Activated naive CD8-positive, alpha-beta T cell treated with anti-CD3 and anti-CD28 coated beads, Interleukin-2, amount 50 U/mL, for 16 hours (primary cell): Measurements from ENCODE around the gene DYNLT2.

Experiments used
- DNase-seq: peaks from one replicate; pipeline ENCODE4 v3.0.0-alpha.2; 2020; ENCODE audit warnings: low read depth, low spot score

DYNLT2 gene, protein sequence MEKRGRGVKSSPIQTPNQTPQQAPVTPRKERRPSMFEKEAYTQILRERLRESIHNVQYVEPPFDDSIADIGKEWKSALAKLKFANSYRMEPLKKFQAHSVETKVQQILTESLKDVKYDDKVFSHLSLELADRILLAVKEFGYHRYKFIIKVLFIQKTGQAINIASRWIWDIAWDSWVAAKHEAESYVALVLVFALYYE

DNA sequence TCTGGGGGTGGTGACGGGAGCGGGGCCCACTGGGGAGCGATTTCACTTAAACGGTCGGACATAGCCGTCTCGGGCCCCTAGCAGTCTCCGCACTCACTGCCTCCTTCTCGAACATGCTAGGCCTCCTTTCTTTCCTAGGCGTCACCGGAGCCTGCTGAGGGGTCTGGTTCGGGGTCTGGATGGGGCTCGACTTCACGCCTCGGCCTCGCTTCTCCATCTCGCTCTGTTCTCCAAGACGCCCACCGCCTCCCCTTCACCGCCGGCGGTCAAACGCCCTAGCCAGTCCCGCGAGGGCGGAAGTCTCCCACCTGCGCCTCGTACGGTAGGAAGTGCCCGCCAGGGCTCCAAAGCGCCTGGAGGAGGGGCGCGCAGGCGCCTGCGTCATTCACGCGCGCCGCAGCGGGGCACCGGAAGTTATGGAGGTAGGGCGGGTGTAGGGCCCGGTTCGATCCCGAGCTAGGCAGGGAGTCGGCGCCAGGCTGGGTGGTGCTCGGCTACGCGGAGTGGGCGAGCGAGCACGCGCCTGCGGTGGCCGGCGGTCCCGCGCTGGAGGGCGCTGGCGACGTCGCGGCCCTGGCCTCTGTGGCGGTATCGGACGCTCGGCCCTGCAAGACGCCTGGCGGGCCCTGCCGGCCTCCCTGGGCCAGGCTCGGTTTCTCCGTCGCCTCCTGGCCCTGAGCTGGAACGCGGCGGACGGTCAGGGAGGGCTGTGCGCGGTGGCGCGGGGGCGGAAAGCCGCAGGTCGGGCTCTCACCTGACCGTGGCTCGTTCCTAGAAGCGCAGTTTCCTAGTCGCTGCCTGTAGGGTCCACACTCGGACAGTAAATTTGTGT, at the start of gene DYNLT2, which contains the start of gene ERMARD:
Gene DYNLT2, minus strand, starts transcription at position 331 of the 832 bp plus-strand sequence. Its CDS starts 114 bp downstream, at position 217.
Gene ERMARD, plus strand, starts transcription at position 381 of the 832 bp plus-strand sequence. Its CDS starts 36 bp downstream, at position 417.
- peak; percentile 81 for DNase-seq

DNA sequence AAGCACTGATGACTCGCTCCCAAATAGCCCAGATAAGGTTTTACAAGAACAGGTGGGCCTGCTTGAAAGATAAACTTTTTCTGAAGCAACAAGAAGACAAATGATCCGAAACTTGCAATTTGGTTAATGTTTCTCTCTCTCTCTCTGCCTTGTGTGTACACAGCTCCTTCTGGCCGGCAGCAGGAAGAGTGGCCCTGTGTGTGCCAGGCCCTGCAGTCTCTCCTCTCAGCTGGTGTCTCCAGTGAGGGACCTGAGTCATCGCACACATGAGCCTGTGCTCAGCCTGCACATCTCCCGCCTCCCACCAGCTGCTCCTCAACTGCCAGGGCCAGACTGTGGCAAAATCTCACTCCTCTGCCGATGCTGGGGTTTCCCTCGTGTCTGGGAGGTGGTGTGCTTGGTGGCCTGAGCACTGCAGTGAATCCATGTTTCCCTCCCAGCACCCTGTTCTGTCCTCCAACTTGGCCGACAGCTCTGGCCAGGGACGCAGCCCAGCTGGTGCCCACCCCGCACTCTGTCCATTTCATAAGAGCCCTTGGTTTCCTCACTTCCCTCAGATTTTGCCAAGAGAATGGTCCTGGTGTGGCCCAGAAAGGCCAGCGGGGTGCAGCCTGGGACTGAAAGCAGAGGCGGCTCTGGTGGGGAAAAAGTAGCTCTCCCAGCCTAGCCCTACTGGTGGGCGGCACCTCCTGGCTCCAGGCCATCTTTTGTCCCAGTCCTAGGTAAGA, 49.5 kb upstream of the DYNLT2 start:
- DNase-seq, result no peak

- DNase-seq, result no peak
These were observed 48.8 kb upstream of the DYNLT2 start for GRCh38 chr6:169800116-169800667.

DNA sequence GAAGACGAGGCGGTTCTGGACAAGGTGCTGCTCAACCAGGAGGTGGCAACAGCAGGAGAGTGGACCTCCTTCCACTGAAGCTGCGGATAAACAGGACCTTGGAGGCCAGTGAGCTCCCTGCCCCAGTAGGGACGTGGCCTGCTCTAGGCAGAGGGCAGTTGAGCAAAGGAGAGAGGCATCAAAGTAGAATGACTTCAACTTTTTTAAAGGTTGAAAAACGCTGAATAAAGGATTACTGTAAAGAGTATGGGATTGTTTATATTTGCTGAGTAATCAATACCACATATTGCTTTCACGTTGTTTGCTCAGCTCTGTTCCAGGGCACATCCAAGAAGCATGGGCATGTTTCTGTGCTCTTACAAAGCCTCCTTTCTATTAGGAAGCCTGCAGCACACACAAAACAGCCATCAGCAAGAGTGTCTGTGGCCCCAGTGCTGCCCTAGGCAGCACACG, 48.1 kb upstream of the DYNLT2 start:
- no peak for DNase-seq

DNA sequence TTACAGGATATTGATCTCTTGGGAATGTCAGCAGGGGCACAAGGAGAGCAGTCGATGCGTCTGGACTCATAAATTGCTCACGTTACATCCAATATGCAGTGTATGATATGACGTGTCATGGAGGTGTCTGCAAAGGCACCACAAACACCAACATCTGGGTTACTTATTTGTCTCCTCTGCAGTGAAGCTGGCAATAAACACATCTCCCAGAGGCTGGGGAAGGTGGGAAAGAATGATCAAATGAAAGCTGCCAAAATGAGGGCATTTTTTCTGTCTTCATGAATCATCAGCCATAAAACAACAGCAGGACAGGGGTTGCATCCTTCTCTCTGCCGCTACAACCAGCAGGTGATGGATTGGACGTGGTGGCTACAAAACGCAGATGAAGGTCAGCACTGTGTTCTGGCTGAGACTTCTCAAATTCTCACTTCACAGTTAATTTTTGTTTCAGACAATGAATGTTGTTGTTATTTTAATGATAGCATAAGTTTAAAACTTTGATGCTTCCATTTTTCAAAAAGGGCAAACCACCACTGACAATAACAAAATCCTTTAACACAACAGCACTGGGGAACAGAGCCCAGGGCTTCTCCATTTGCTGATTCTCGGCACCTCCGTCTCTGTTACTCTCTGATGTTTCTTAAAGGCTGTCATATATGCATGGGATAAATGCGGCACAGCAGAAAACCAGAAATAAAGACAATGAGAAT, 47.5 kb upstream of the DYNLT2 start:
- DNase-seq, result no peak

GRCh38 chr6:169795196-169795595, 43.8 kb upstream of the DYNLT2 start:
- DNase-seq, result no peak

GRCh38 chr6:169794317-169795055, 43.1 kb upstream of the DYNLT2 start:
- no peak for DNase-seq

DNA sequence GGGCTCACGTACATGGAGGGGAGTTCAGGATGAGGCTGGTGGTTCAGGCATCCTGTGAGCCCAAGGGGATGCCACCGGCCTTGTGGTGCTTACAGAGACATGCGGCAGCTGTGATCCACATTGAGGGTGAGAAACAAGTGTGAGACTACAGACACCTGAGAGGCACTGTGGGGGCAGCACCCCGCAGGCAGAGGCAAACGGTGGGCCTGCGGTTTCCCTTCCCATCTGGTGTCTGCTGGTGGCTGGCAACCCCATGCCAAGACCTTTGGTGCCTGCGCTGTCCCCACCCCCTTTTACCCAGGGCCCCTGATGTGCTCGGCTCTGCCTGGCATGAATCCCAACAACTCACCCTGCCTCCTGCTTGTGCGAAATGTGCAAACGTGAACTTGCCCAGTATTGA, 42.0 kb upstream of the DYNLT2 start:
- DNase-seq, result no peak

- no peak for DNase-seq
These were observed 41.1 kb upstream of the DYNLT2 start for GRCh38 chr6:169792306-169793015.

- DNase-seq, result no peak
These were observed 40.4 kb upstream of the DYNLT2 start for GRCh38 chr6:169791721-169792131.

GRCh38 chr6:169789944-169790927, 38.9 kb upstream of the DYNLT2 start:
- peak; percentile 45 for DNase-seq

DNA sequence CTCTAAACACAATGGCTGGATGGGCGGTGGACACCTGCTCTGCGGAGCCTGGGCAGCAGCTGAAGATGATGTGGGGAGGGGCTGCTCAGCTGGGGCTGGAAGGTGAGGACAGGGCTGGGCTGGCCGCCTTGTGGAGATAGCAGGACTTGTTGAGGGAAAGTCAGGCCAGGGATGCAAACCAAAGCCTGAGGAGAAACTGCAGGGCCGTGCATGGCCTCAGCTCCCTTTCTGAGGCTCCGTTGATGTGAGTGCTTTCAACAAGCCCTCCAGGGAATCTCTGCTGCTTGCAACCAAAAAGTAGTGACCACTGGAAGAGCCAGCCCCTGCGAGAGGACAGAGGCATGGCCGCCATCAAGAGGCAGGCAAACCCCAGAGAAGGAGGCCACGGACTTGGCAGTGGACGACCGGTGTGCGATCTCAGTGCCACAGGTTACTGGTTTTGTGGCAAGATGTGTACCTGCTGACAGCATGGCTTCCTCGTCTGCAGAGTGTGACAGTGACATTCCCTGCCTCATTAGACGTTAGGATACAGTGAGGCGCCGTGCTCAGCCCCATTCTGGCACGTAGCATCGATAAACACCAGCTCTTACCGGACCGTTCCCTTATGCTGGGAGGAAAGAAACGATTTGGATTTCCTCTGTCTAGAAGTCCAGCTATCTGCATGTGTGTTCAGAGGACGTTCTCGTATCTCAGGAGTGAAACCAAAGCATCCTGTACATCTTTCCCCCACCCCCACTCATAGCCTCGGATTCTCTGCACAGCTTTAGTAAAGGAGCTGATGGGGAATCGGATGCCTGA, 38.0 kb upstream of the DYNLT2 start:
- no peak for DNase-seq

GRCh38 chr6:169788809-169789145, 37.4 kb upstream of the DYNLT2 start:
- no peak for DNase-seq

DNA sequence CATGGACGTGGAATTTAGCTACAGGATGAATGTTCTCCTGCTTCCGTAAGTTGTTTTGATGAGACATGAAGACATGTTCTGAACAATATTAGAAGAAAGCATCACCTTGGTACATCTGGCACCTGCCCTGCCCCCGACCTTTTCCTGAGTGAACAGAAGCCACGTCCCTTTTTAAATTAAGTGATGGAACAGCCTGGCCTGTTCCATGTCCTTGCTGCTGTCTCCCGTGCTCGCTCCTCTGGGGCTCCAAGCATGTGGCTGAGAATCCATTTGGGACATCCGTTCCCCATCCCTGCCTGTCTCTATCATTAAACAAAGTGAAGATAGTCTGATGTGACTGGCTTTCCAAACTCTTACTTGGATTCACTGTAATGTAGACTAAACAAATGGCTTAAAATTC, 36.4 kb upstream of the DYNLT2 start:
- DNase-seq, result no peak

DNA sequence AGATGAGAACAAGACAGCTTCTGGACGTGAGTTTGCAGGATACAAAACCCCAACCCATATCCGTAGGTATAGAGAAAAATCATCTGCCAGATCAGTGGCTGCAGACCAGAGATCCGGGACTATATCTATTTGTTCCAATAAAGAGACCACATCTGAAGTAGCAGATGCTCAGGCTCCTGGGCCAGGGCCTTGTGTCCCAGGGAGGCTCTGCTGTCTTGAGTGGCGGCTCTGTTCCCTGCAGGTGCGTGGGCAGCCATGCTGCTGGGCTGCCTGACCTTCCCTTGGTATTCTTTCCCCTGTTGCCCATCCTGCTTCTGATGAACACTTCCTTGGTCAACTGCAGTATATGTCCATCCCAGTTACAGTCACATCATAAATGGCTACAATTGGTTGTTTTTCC, 35.0 kb upstream of the DYNLT2 start:
- DNase-seq, result no peak

- DNase-seq, result no peak
These were observed 34.2 kb upstream of the DYNLT2 start for GRCh38 chr6:169785566-169785965.

DNA sequence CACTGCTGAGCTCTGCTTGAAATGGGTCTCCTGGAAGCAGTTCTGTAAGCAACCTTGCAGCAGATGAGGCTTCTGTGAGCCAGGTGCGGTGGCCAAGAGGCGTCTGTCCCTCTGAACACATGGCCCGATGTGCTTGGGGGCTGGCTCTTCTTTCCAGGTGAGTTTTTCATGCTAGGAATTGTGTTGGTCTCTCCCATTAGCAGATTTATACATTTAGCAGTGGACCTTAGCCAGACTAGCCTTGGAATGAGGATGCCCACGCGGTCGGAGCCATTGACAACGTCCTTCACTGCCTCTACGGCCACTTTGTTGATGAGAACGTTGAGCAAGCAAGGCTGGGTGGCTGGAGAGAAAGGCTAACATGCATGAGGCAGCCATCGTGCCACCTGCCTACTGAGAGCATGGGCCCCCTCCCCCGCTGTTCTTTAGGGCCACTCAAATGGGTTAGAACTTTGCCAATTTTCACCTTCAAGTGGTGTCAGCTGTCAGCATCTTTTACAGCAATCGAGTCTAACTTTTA, 33.5 kb upstream of the DYNLT2 start:
- DNase-seq, result no peak
